ENCODE measurements around the gene NLRC5. TPM values are rescaled to one million over a fixed set of nuclear protein-coding genes. Genes with fewer than 3 reads are reported as not detected.
"Not testable (repeated sequence)": the region's sequence is repeated elsewhere in the genome, so short reads cannot be mapped to it uniquely, and the experiment has no call there.

Gene NLRC5
- total RNA-seq, 4 donors from 2014 or later: 21.8 to 52.4 (median 32.0) TPM

DNA sequence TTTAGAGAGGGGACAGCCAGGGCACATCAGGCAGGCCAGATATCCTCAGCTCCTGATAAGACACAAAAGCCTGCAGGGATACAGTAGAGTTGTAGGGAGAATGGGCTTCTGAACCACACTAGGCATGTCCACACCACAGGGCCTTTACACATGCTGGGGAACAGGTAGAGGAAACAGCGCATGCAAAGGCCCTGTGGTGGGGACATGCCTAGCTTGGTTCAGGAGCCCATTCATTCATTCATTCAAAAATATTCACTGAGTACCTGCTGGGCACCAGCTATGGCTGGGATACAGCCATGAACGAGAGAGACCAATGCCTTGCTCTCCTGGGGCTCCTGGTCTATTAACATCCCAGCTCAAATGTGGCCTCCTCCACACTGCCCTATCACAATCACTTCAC is 107.4 kb downstream of the NLRC5 start:
- no peak for DNase-seq (ENCODE audit: low spot score in 2 of 2)
- no peak for TF ChIP-seq POLR2A (IDR thresholded peaks at IDR 0.05)
- TF ChIP-seq, protein P1, sequence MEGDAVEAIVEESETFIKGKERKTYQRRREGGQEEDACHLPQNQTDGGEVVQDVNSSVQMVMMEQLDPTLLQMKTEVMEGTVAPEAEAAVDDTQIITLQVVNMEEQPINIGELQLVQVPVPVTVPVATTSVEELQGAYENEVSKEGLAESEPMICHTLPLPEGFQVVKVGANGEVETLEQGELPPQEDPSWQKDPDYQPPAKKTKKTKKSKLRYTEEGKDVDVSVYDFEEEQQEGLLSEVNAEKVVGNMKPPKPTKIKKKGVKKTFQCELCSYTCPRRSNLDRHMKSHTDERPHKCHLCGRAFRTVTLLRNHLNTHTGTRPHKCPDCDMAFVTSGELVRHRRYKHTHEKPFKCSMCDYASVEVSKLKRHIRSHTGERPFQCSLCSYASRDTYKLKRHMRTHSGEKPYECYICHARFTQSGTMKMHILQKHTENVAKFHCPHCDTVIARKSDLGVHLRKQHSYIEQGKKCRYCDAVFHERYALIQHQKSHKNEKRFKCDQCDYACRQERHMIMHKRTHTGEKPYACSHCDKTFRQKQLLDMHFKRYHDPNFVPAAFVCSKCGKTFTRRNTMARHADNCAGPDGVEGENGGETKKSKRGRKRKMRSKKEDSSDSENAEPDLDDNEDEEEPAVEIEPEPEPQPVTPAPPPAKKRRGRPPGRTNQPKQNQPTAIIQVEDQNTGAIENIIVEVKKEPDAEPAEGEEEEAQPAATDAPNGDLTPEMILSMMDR (IDR thresholded peaks at IDR 0.05): no peak
- H3K4me3 ChIP-seq (ENCODE audit: low read depth, poor library complexity, severe bottlenecking): no peak overlapping the region
- intact Hi-C loops (cut with DNase I; ENCODE audit: low total_unique reads): no loop called here
- 90 to 100% methylated on average over 2 of the region's 2 CpGs for WGBS, 2 donors

DNA sequence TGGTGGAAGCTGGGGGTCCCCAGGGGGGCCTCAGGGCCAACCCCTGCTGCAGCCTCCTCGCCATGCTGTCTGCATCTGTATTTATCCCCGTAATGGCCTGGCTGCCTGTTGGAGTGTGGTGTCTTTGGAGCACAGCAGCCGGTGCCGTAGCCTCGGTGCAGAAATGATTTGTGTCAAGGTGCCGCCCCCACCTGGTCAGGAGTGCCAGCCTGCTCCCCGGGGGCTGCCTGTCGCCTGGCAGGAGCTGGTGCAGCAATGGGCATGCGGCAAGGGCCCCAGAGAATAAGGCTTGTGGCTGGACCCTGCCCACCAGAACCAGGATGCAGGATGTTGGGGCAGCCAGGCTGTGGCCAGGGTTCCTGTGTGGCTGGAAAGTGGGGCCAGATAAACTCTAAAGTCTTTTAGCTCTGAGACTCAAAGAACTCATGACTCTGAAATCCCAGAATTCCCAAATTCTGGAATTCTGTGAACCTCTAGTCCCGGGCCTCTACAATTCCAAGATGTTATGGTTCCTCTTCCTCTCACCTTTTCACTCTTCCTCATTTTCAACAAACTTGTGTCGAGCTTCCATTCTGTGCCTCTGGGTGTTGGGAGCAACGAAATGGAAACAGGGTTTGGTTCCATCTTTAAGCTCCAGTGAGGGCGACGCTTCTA is 109.0 kb downstream of the NLRC5 start:
- intact Hi-C loops (cut with DNase I; ENCODE audit: low total_unique reads): no loop called here
- no peak for DNase-seq (ENCODE audit: low spot score in 2 of 2)
- 79 to 87% methylated on average over 13 to 14 of the region's 14 CpGs for WGBS, 2 donors
- no peak for TF ChIP-seq POLR2A (IDR thresholded peaks at IDR 0.05)
- TF ChIP-seq, protein P1 (IDR thresholded peaks at IDR 0.05): no peak
- H3K4me3 ChIP-seq (ENCODE audit: low read depth, poor library complexity, severe bottlenecking): no peak overlapping the region

DNA sequence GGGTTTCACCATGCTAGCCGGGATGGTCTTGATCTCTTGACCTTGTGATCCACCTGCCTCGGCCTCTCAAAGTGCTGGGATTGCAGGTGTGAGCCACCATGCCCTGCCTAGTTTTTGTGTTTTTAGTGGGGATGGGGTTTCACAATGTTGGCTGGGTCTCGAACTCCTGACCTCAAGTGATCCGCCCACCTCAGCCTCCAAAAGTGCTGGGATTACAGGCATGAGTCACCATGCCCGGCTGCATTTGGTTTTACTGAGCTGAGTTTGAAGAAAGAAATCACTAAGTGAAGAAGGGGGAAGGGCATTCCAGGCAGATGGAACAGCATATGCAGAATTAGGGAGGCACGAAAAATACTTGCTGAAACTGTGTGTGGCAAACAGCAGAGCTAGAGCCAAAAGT is 110.6 kb downstream of the NLRC5 start:
- H3K4me3 ChIP-seq (ENCODE audit: low read depth, poor library complexity, severe bottlenecking); intact Hi-C loops (cut with DNase I; ENCODE audit: low total_unique reads); DNase-seq (ENCODE audit: low spot score in 2 of 2): not testable (repeated sequence)
- WGBS, 2 donors: 67 to 71% methylated on average over 6 of the region's 6 CpGs

- 88 to 100% methylated on average over 1 of the region's 1 CpG for WGBS, 2 donors
- TF ChIP-seq, protein P1 (IDR thresholded peaks at IDR 0.05): no peak
- no peak for TF ChIP-seq POLR2A (IDR thresholded peaks at IDR 0.05)
- H3K4me3 ChIP-seq (ENCODE audit: low read depth, poor library complexity, severe bottlenecking): no peak overlapping the region
- intact Hi-C loops (cut with DNase I; ENCODE audit: low total_unique reads): no loop called here
- DNase-seq (ENCODE audit: low spot score in 2 of 2): no peak
Observed at GRCh38 chr16:57100445-57100844, 111.1 kb downstream of the NLRC5 start.

DNA sequence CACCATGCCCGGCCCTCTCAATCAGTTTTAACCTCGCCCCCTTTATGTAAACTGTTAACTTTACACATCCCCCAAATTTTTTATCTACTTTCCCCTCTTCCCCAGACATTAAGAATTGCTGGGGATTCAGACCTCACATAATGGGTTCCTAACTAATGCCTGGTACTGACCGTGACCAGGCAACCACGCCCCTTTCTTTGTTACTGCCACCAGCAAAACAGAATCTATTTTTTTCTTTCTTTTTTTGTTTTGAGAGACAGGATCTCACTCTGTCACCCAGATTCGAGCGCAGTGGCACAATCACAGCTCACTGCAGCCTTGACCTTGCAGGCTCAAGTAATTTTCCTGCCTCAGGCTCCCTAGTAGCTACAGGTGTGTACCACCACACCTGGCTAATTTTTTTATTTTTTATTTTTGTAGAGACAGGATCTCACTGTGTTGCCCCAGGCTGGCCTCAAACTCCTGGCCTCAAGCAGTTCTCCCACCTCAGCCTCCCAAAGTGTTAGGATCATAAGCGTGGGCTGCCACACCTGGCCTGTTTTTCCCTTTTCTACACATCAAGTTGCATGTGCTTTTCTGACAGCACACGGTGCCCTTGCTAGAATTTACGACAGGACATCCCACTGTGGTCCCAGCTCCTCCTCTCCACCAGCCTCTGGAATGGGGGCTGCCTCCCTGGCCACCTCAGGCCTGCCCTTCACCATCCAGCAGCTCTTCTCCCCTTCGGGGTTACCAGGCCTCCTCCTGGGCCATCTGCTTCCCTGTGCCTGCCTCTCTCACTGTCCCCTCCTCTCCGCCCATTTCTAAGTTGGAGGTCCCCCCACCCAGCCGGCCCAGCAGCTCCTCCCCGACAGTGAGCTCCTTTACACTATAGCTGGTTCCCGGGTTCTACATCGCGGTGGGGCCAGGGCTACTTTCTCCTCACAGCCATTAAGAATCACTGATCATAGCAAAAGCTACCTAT is 113.8 kb downstream of the NLRC5 start:
- 84 to 87% methylated on average over 16 of the region's 16 CpGs for WGBS, 2 donors
- intact Hi-C loops (cut with DNase I; ENCODE audit: low total_unique reads): no loop called here
- H3K4me3 ChIP-seq (ENCODE audit: low read depth, poor library complexity, severe bottlenecking): no peak overlapping the region
- TF ChIP-seq, protein P1 (IDR thresholded peaks at IDR 0.05): no peak
- TF ChIP-seq POLR2A (IDR thresholded peaks at IDR 0.05): no peak
- no peak for DNase-seq (ENCODE audit: low spot score in 2 of 2)

- intact Hi-C loops (cut with DNase I; ENCODE audit: low total_unique reads): no loop called here
- H3K4me3 ChIP-seq (ENCODE audit: low read depth, poor library complexity, severe bottlenecking): no peak overlapping the region
- WGBS, 2 donors: 68 to 69% methylated on average over 3 of the region's 3 CpGs
- no peak for DNase-seq (ENCODE audit: low spot score in 2 of 2)
- TF ChIP-seq, protein P1 (IDR thresholded peaks at IDR 0.05): no peak
- TF ChIP-seq POLR2A (IDR thresholded peaks at IDR 0.05): no peak
Observed at GRCh38 chr16:57104706-57105105, 115.3 kb downstream of the NLRC5 start.

Measured in lower leg skin (tissue), 4 donors.